Hematopoietic multipotent progenitor cell treated with erythropoietin and hydrocortisone succinate and interleukin-3 and kit ligand, for 15 days (in vitro differentiated cells): ENCODE results near the gene HINT3.
A peak's percentile ranks its signal among the peaks of the same experiment; 100 is the strongest.
"Not testable (repeated sequence)": the region's sequence is repeated elsewhere in the genome, so short reads cannot be mapped to it uniquely, and the experiment has no call there.

Experiments
- DNase-seq: peaks from one replicate; pipeline ENCODE4 v3.0.0-alpha.2; 2015; ENCODE audit warnings: low spot score

Gene HINT3

DNA sequence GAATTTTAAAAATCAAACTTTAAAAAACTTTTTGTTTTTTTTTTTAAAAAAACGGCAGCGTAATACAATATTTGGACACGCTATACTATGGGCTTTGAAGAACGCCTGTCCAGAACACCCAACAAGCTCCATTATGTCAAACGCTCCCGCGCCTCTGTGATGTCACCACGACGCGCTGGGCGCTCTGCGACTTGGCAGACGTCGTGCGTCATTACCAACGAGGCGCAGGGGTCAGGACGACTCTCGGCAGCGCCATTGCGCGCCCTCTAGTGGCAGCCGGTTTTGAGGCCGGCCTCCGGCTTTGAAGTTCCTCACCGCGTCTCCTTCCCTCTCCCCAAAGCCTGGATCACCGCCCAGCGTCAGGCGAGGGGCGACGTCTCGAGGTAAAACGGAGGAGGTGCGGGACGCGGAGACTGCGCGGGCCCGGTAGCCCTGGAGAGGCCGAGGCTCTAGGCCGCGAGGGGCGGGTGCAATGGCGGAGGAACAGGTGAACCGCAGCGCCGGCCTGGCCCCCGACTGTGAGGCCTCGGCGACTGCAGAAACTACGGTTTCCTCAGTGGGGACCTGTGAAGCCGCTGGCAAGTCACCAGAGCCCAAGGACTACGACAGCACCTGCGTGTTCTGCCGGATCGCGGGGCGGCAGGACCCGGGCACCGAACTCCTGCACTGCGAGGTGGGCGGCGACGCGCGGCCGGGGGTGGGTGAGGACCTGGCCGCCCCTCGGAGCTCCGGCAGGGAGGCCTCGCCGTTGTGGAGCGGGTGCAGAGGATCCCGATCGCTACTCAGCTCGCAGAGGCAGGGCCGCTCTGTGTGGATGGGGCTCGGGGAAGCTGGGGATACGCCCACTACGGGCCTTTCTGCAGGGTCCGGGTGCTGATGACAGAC is at the start of gene HINT3:
HINT3 (plus strand) TSS at position 265 of the 885 bp plus-strand sequence; CDS start at position 473, 208 bp downstream.
- peak; percentile 99 for DNase-seq

DNA sequence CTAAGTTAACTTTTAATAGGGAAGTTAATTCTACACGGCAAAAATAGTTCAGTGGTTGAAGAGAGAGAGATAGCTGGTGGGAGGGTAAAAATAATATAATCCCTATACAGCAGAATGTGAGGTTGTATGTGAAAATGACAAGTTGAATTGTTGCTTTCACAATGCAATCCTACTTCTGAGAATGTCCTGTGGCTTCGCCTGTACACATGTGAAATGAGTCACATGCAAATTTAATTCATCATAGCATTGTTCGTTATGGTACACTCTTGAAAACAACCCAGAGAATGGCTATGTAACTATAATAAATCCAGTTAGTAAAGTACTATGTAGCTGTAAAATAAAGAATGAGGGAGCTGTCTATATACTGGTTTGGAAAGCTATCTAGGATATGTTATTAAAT is 46.0 kb upstream of the HINT3 start:
- no peak for DNase-seq

DNA sequence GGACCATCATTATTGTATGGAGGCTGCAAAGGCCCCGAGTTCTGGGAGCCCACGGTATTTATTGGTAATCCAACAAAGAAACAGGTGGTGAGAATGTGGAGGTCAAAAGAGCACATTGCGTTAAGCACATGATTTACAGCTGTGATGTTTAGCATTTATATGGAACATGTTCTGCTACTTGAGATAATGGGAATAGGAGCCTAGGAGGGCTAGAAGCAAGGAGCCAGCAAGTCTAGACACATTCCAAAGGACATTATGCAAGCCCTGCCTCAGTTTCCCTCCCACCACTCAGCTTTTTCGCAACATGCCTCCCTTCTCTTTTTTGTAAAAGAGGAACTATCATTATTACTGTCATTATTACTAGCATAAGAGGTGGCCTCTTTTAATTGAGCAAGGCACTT is 45.5 kb upstream of the HINT3 start:
- not testable (repeated sequence) for DNase-seq

DNA sequence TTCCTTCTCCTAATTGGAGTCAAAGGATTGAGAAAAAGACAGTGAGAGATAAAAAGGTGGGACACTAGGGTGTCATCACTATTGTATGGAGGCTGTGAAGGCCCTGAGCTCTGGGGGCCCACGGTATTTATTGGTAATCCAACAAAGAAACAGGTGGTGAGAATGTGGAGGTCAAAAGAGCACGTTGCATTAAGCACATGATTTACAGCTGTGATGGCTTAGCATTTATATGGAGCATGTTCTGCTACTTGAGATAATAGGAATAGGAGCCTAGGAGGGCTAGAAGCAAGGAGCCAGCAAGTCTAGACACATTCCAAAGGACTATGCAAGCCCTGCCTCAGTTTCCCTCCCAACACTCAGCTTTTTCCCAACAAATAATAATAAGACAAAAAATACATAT is 44.1 kb upstream of the HINT3 start:
- not testable (repeated sequence) for DNase-seq

DNA sequence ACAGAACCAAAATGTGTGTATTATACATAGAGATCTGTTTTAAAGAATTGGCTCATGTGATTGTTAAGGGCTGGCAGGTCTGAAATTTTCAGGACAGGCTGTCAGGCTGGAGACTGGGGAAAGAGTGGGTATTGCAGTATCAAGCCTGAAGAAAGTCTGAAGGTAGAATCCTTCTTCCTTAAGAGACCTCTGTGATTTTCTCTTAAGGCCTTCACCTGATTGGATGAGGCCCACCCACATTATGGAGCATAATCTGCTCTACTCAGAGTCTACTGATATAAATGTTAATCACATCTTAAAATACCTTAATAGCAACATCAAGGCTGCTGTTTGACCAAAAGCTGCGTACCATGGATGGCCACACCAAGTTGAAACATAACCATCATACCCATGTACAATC is 43.4 kb upstream of the HINT3 start:
- DNase-seq: no peak

- DNase-seq: no peak
Measured at GRCh38 chr6:125913864-125914351, 42.7 kb upstream of the HINT3 start.

DNA sequence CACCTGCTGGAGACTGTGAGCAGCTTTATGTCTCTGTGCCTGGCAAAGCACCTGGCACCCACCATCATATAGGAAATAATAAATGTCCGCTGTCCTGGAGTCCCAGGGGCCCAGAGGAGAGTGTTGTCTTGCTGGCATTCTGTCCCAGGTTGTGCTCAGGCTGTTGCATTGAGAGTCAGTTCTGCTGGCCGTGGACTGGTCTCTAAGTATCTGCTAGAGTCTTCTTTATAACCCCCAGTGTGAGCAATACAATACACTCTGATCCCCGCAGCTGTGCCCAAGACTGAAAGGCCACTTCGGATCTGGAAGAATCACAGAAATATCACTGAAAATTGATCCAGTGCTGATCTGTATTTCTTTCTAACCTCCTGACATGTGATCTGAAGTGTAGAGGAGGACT is 38.3 kb upstream of the HINT3 start:
- DNase-seq: no peak

- no peak for DNase-seq
Measured at GRCh38 chr6:125918681-125919566, 37.6 kb upstream of the HINT3 start.

- DNase-seq: no peak
Measured at GRCh38 chr6:125919618-125920017, 37.0 kb upstream of the HINT3 start.

GRCh38 chr6:125922322-125922860 is 34.2 kb upstream of the HINT3 start:
- DNase-seq: no peak

DNA sequence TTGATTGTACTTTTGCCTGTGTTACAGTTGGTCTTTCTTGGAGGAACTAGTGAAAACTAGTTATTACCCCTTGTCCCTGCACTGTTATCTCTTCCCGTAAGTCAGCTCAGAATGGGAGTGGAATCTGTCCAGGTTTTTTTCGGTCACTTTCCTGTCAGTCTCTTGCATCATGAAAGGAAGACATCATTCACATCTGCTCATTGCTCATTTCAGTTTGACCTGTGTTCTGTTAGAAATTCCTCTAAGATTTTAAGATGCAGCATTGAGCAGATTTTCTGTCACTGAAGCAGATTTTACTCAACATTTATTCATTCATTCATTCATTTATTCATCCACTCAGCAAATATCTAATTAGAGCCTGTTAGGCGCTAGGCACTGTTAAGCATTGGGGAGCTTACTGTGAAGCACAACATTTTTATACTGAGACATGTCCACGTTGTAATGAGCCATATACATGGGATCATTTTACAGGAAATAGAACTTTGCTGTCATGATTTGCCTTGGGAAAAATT is 33.1 kb upstream of the HINT3 start:
- DNase-seq: no peak

- peak; percentile 84 for DNase-seq
Measured at GRCh38 chr6:125924169-125924568, 32.4 kb upstream of the HINT3 start.

- no peak for DNase-seq
Measured at GRCh38 chr6:125924697-125925358, 31.7 kb upstream of the HINT3 start.

- no peak for DNase-seq
Measured at GRCh38 chr6:125926711-125927110, 29.9 kb upstream of the HINT3 start.

DNA sequence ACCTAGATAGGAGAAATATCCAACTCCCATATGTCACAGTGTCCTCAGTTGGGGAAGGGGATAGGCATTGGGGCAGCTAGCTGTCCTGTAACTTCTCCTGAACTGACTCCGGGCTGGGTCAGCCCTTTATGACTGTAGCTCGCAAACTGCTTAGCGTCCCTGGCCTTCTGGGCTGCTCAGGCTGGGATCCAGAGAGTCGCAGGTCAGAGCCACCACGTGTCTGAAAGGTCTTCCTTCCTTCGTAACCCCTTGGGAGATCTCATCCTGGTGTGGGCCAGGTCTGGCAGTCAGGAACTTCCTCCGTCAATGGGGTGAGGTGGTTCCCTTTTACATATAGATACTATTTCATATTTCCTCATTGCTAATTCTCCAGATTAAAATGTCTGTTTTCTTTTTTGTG is 28.8 kb upstream of the HINT3 start:
- DNase-seq: no peak

DNA sequence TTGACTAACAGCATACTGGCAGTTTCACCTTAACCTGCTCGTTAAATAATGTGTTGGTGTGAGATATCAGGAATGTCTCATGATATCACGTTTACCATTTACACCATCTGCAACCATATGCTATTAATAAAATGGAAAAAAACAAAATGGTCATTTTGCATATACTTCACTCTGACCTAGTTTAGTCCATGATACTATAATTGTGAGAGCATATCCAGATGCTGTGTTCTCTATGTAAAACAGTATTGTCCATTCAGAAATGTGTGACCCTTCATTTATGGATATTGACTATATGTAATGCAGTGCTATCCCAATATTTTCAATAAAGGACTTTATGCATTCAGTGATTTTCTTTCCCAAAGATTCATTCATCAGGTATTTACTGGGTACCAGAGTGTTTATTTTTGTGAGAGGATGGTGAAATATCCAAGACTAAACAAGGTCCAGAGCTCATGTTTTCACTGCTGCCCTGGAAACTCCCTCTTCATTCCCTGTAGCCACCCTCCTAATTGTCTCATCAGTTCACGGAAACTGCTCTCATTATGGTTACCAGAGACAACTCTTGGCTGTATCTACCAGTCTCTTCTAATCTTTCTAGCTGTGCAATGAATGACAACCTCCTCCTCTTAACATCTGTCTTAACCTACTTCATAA is 25.7 kb upstream of the HINT3 start:
- no peak for DNase-seq

GRCh38 chr6:125931733-125932450 is 24.7 kb upstream of the HINT3 start:
- no peak for DNase-seq

DNA sequence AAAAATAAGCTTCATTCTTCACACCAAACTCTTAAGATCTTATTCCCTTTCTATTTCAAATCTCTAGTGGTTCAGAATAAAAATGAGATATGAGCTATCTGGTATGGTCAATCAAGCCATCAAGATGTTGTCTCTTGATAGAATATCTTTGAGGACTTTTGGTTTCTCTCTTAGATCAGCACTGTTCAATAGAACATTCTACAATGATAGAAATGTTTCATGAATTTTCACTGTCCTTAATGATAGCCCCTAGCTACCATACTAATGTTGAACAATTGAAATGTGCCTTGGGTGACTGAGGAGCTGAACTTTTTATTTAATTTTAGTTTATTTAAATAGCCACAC is 24.1 kb upstream of the HINT3 start:
- DNase-seq: no peak

GRCh38 chr6:125935520-125935919 is 21.1 kb upstream of the HINT3 start:
- DNase-seq: not testable (repeated sequence)

- no peak for DNase-seq
Measured at GRCh38 chr6:125939026-125939425, 17.5 kb upstream of the HINT3 start.

DNA sequence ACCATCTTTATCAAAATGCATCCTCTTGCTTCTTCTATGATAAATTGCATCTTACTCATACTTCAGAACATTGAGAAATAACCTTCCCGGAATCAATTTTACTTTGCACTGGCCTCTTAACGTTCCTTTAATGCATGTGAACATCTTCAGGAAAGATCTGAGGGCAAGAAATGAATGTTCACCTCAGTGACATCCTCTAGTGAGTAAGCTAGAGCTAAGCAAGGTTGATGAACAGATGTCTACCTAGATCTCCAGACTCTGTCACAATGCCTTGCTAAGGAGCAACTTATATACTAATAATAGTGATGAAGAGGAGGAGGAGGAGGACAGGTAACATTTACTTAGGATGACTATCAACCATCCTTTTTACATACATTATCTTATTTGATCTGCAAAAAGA is 16.8 kb upstream of the HINT3 start:
- DNase-seq: no peak
